COR-L47 (cell line): ENCODE data around the gene ZSWIM9.
"Not testable (repeated sequence)": the region's sequence is repeated elsewhere in the genome, so short reads cannot be mapped to it uniquely, and the experiment has no call there.

ENCODE experiments used
- DNase-seq: peaks from one replicate; lab custom pipeline; 2025; lab: John Stamatoyannopoulos, UW

The ZSWIM9 gene

GRCh38 chr19:48218997-48219396, 48.5 kb downstream of the ZSWIM9 start:
- DNase-seq, result no peak

- DNase-seq, result not testable (repeated sequence)
These were observed 50.3 kb downstream of the ZSWIM9 start for GRCh38 chr19:48220784-48221183.

- DNase-seq, result no peak
These were observed 51.1 kb downstream of the ZSWIM9 start for GRCh38 chr19:48221628-48222027.

- no peak for DNase-seq
These were observed 60.2 kb downstream of the ZSWIM9 start for GRCh38 chr19:48230555-48231129.

- no peak for DNase-seq
These were observed 66.6 kb downstream of the ZSWIM9 start for GRCh38 chr19:48237057-48237456.

GRCh38 chr19:48239120-48239519, 68.6 kb downstream of the ZSWIM9 start:
- DNase-seq, result no peak

- no peak for DNase-seq
These were observed 69.2 kb downstream of the ZSWIM9 start for GRCh38 chr19:48239582-48240141.

- DNase-seq, result not testable (repeated sequence)
These were observed 71.3 kb downstream of the ZSWIM9 start for GRCh38 chr19:48241771-48242170.

- no peak for DNase-seq
These were observed 73.8 kb downstream of the ZSWIM9 start for GRCh38 chr19:48244281-48244680.

GRCh38 chr19:48246101-48246500, 75.6 kb downstream of the ZSWIM9 start:
- no peak for DNase-seq

- no peak for DNase-seq
These were observed 76.7 kb downstream of the ZSWIM9 start for GRCh38 chr19:48247212-48247611.
